Measurements from ENCODE around the gene VKORC1. TPM values are rescaled to one million over a fixed set of nuclear protein-coding genes. Genes with fewer than 3 reads are reported as not detected.

Gene VKORC1
- total and polyA plus RNA-seq, 2 of the 8 experiments (the other 6 are each of a cell fraction or from before 2014, with no cell fraction given): 84.1 to 483 TPM

- TF ChIP-seq TBP (IDR thresholded peaks at IDR 0.05; ENCODE audit: low read depth, low read length) (no peak), ZNF274 (IDR thresholded peaks at IDR 0.05; ENCODE audit: borderline replicate concordance, extremely low read depth, low read length) (no peak)
These were observed 15.8 kb upstream of the VKORC1 start (continued) for GRCh38 chr16:31110106-31111034.
